ENCODE measurements around the gene GIMAP8. TPM values are rescaled to one million over a fixed set of nuclear protein-coding genes. Genes with fewer than 3 reads are reported as not detected.

Gene GIMAP8
- not detected for total RNA-seq (ENCODE audit: unreplicated experiment)
- long read RNA-seq = 0 reads

GRCh38 chr7:150450491-150451001 is at the start of gene GIMAP8:
Gene GIMAP8, plus strand, starts transcription at chr7:150450630. Its CDS starts 16,069 bp downstream, at chr7:150466699.
- Mint-ChIP-seq H3K9me3 (ENCODE audit: unreplicated experiment) (no peaks in the 10 kb centered on the region), H3K27me3 (ENCODE audit: unreplicated experiment) (peaks cover 8% of the 10 kb centered on the region), H3K36me3 (ENCODE audit: unreplicated experiment) (no peaks in the 10 kb centered on the region), H3K4me3 (ENCODE audit: unreplicated experiment) (no peak within 1 kb of the TSS), H3K27ac (ENCODE audit: unreplicated experiment) (no peak within 1 kb of the TSS), H3K4me1 (ENCODE audit: low read depth, unreplicated experiment) (no peaks in the 10 kb centered on the region)
- no peak for TF ChIP-seq CTCF (IDR thresholded peaks at IDR 0.05; ENCODE audit: partially characterized antibody, unreplicated experiment)
- DNase-seq = no peak

GRCh38 chr7:150400788-150401423 is 49.5 kb upstream of the GIMAP8 start:
- TF ChIP-seq CTCF (IDR thresholded peaks at IDR 0.05; ENCODE audit: partially characterized antibody, unreplicated experiment) = no peak
- H3K27me3 Mint-ChIP-seq (ENCODE audit: unreplicated experiment) = peaks cover 11% of the 10 kb centered on the region
- H3K36me3 Mint-ChIP-seq (ENCODE audit: unreplicated experiment) = no peaks in the 10 kb centered on the region
- peaks cover 14% of the 10 kb centered on the region for H3K9me3 Mint-ChIP-seq (ENCODE audit: unreplicated experiment)
- H3K4me3 Mint-ChIP-seq (ENCODE audit: unreplicated experiment) = no peak overlapping the region
- H3K27ac Mint-ChIP-seq (ENCODE audit: unreplicated experiment) = peak overlapping the region; percentile 19
- peaks cover 59% of the 10 kb centered on the region for H3K4me1 Mint-ChIP-seq (ENCODE audit: low read depth, unreplicated experiment)
- DNase-seq = no peak

GRCh38 chr7:150401424-150401790 is 49.0 kb upstream of the GIMAP8 start:
- Mint-ChIP-seq H3K36me3 (ENCODE audit: unreplicated experiment) (no peaks in the 10 kb centered on the region), H3K27me3 (ENCODE audit: unreplicated experiment) (peaks cover 13% of the 10 kb centered on the region), H3K9me3 (ENCODE audit: unreplicated experiment) (peaks cover 14% of the 10 kb centered on the region), H3K4me1 (ENCODE audit: low read depth, unreplicated experiment) (peaks cover 64% of the 10 kb centered on the region), H3K27ac (ENCODE audit: unreplicated experiment) (peak overlapping the region; percentile 19), H3K4me3 (ENCODE audit: unreplicated experiment) (peak overlapping the region; percentile 38)
- no peak for TF ChIP-seq CTCF (IDR thresholded peaks at IDR 0.05; ENCODE audit: partially characterized antibody, unreplicated experiment)
- no peak for DNase-seq

GRCh38 chr7:150401861-150402631 is 48.4 kb upstream of the GIMAP8 start:
- no peak for TF ChIP-seq CTCF (IDR thresholded peaks at IDR 0.05; ENCODE audit: partially characterized antibody, unreplicated experiment)
- peaks cover 14% of the 10 kb centered on the region for H3K27me3 Mint-ChIP-seq (ENCODE audit: unreplicated experiment)
- peaks cover 16% of the 10 kb centered on the region for H3K9me3 Mint-ChIP-seq (ENCODE audit: unreplicated experiment)
- H3K27ac Mint-ChIP-seq (ENCODE audit: unreplicated experiment) = peak overlapping the region; percentile 96
- no peak for DNase-seq
- peaks cover 68% of the 10 kb centered on the region for H3K4me1 Mint-ChIP-seq (ENCODE audit: low read depth, unreplicated experiment)
- H3K36me3 Mint-ChIP-seq (ENCODE audit: unreplicated experiment) = peaks cover 1% of the 10 kb centered on the region
- peak overlapping the region; percentile 76 for H3K4me3 Mint-ChIP-seq (ENCODE audit: unreplicated experiment)
